HEK293 (cell line): ENCODE data around the gene DIP2C.

Experiments used
- CTCF ChIA-PET: fragments of 350-600 bp; formaldehyde crosslinking; extraction: SDS; loops from one replicate; lab custom pipeline; 2021; ENCODE audit warnings: antibody characterized with exemption; lab: Yijun Ruan, JAX
- POLR2A ChIA-PET: fragments of 300-600 bp; formaldehyde crosslinking; extraction: SDS; loops from one replicate; lab custom pipeline; 2020; ENCODE audit warnings: antibody characterized with exemption, inconsistent platforms; lab: Yijun Ruan, JAX
- H3K27ac ChIP-seq: fragments of 200-500 bp; sonication (Bioruptor generic); 2 replicates; pipeline ENCODE4 v1.5.1; 2014; ENCODE audit warnings: low read depth, low read length, control low read depth, inconsistent platforms; ENCODE audit errors: extremely low read depth
- H3K36me3 ChIP-seq, 2 experiments: fragments of 200-500 bp in 1 of 2; sonication (Bioruptor generic) in 1 of 2; 1 replicate in 1 of 2; 2 replicates in 1 of 2; pipeline ENCODE4 v1.5.1; 2014 to 2017; ENCODE audit warnings: inconsistent platforms in 2 of 2, low read length in 2 of 2; ENCODE audit not compliant: control insufficient read depth in 2 of 2, insufficient read depth in 1 of 2
- H3K4me1 ChIP-seq: fragments of 200-500 bp; sonication (Bioruptor generic); 2 replicates; pipeline ENCODE4 v1.5.1; 2014; ENCODE audit warnings: mild to moderate bottlenecking, low read length, inconsistent platforms; ENCODE audit not compliant: control insufficient read depth, insufficient read depth
- H3K4me3 ChIP-seq: 2 replicates; pipeline ENCODE4 v1.5.1; 2011; ENCODE audit warnings: low read depth, mild to moderate bottlenecking, control low read depth, low read length, moderate library complexity
- H3K9me3 ChIP-seq: fragments of 200-500 bp; sonication (Bioruptor generic); 2 replicates; pipeline ENCODE4 v1.5.1; 2014; ENCODE audit warnings: low read depth, low read length, inconsistent platforms; ENCODE audit not compliant: control insufficient read depth, insufficient read depth
- FEZF1 ChIP-seq: fragments of 450-650 bp; formaldehyde crosslinking; IDR thresholded peaks from 2 replicates; pipeline ENCODE4 v1.5.1; 2016; ENCODE audit warnings: missing biosample characterization, missing genetic modification characterization
- HOXA7 ChIP-seq: sonication (generic); formaldehyde crosslinking; IDR thresholded peaks from 2 replicates; pipeline ENCODE4 v1.8.1; 2022; ENCODE audit warnings: missing genetic modification reagents, borderline replicate concordance
- MYNN ChIP-seq: fragments of 450-650 bp; formaldehyde crosslinking; IDR thresholded peaks from 2 replicates; pipeline ENCODE4 v1.5.1; 2016; ENCODE audit warnings: missing biosample characterization, missing genetic modification characterization, borderline replicate concordance
- SP3 ChIP-seq: fragments of 450-650 bp; formaldehyde crosslinking; IDR thresholded peaks from 2 replicates; pipeline ENCODE4 v1.5.1; 2016; ENCODE audit warnings: missing biosample characterization, missing genetic modification characterization
- SP7 ChIP-seq: fragments of 450-650 bp; formaldehyde crosslinking; IDR thresholded peaks from 2 replicates; pipeline ENCODE4 v1.5.1; 2016; ENCODE audit warnings: missing biosample characterization, missing genetic modification characterization
- YY2 ChIP-seq: fragments of 450-650 bp; formaldehyde crosslinking; IDR thresholded peaks from 2 replicates; pipeline ENCODE4 v1.5.1; 2016; ENCODE audit warnings: missing biosample characterization, missing genetic modification characterization
- ZBTB1 ChIP-seq: fragments of 450-650 bp; formaldehyde crosslinking; IDR thresholded peaks from 2 replicates; pipeline ENCODE4 v1.5.1; 2016; ENCODE audit warnings: missing biosample characterization, missing genetic modification characterization
- ZBTB49 ChIP-seq: fragments of 450-650 bp; formaldehyde crosslinking; IDR thresholded peaks from 2 replicates; pipeline ENCODE4 v1.5.1; 2016; ENCODE audit warnings: missing biosample characterization, missing genetic modification characterization, low read depth
- ZNF10 ChIP-seq: fragments of 450-650 bp; formaldehyde crosslinking; IDR thresholded peaks from 2 replicates; pipeline ENCODE4 v1.5.1; 2017; ENCODE audit warnings: missing biosample characterization, missing genetic modification characterization
- ZNF174 ChIP-seq: fragments of 450-650 bp; formaldehyde crosslinking; IDR thresholded peaks from 2 replicates; pipeline ENCODE4 v1.5.0; 2017; ENCODE audit warnings: missing biosample characterization, mild to moderate bottlenecking, missing genetic modification characterization
- ZNF184 ChIP-seq: fragments of 450-650 bp; IDR thresholded peaks from 2 replicates; pipeline ENCODE4 v1.5.1; 2018; ENCODE audit warnings: missing biosample characterization, mild to moderate bottlenecking, missing genetic modification characterization
- ZNF221 ChIP-seq: fragments of 450-650 bp; formaldehyde crosslinking; IDR thresholded peaks from 2 replicates; pipeline ENCODE4 v1.5.1; 2017; ENCODE audit warnings: missing biosample characterization, missing genetic modification characterization, borderline replicate concordance
- ZNF24 ChIP-seq: fragments of 450-650 bp; formaldehyde crosslinking; IDR thresholded peaks from 2 replicates; pipeline ENCODE4 v1.5.1; 2016; ENCODE audit warnings: missing biosample characterization, missing genetic modification characterization
- ZNF266 ChIP-seq: fragments of 450-650 bp; formaldehyde crosslinking; IDR thresholded peaks from 2 replicates; pipeline ENCODE4 v1.5.1; 2016; ENCODE audit warnings: missing biosample characterization, missing genetic modification characterization, low read depth
- ZNF292 ChIP-seq: fragments of 450-650 bp; formaldehyde crosslinking; IDR thresholded peaks from 2 replicates; pipeline ENCODE4 v1.5.1; 2016; ENCODE audit warnings: low read depth, missing biosample characterization, missing genetic modification characterization, borderline replicate concordance
- ZNF302 ChIP-seq: fragments of 450-650 bp; formaldehyde crosslinking; IDR thresholded peaks from 2 replicates; pipeline ENCODE4 v1.5.1; 2016; ENCODE audit warnings: missing biosample characterization, missing genetic modification characterization, low read depth
- ZNF311 ChIP-seq: fragments of 450-650 bp; formaldehyde crosslinking; IDR thresholded peaks from 2 replicates; pipeline ENCODE4 v1.5.1; 2017; ENCODE audit warnings: missing biosample characterization, missing genetic modification characterization, borderline replicate concordance
- ZNF350 ChIP-seq: fragments of 450-650 bp; formaldehyde crosslinking; IDR thresholded peaks from 2 replicates; pipeline ENCODE4 v1.5.0; 2017; ENCODE audit warnings: missing biosample characterization, mild to moderate bottlenecking, missing genetic modification characterization
- ZNF404 ChIP-seq: fragments of 450-650 bp; formaldehyde crosslinking; IDR thresholded peaks from 2 replicates; pipeline ENCODE4 v1.5.1; 2017; ENCODE audit warnings: missing biosample characterization, missing genetic modification characterization
- ZNF426 ChIP-seq: fragments of 450-650 bp; formaldehyde crosslinking; IDR thresholded peaks from 2 replicates; pipeline ENCODE4 v1.5.1; 2017; ENCODE audit warnings: missing biosample characterization, missing genetic modification characterization, mild to moderate bottlenecking, inconsistent platforms, moderate library complexity
- ZNF596 ChIP-seq: fragments of 450-650 bp; IDR thresholded peaks from 2 replicates; pipeline ENCODE4 v1.5.0; 2018; ENCODE audit warnings: missing biosample characterization, mild to moderate bottlenecking, missing genetic modification characterization, moderate library complexity
- ZNF658 ChIP-seq: fragments of 450-650 bp; formaldehyde crosslinking; IDR thresholded peaks from 2 replicates; pipeline ENCODE4; 2016; ENCODE audit warnings: missing biosample characterization, missing genetic modification characterization
- ZNF670 ChIP-seq: fragments of 450-650 bp; formaldehyde crosslinking; IDR thresholded peaks from 2 replicates; pipeline ENCODE4 v1.5.1; 2016; ENCODE audit warnings: missing biosample characterization, missing genetic modification characterization, low read depth
- ZNF777 ChIP-seq: fragments of 450-650 bp; formaldehyde crosslinking; IDR thresholded peaks from 2 replicates; pipeline ENCODE4 v1.5.1; 2017; ENCODE audit warnings: missing biosample characterization, missing genetic modification characterization, borderline replicate concordance
- ZNF830 ChIP-seq: fragments of 450-650 bp; IDR thresholded peaks from 2 replicates; pipeline ENCODE4 v1.5.0; 2018; ENCODE audit warnings: missing biosample characterization, missing genetic modification characterization, low read depth, mild to moderate bottlenecking, moderate library complexity
- ZNF837 ChIP-seq: fragments of 450-650 bp; formaldehyde crosslinking; IDR thresholded peaks from 2 replicates; pipeline ENCODE4 v1.5.1; 2016; ENCODE audit warnings: missing biosample characterization, missing genetic modification characterization
- TF ChIP-seq, protein P1 (sequence below): fragments of 450-650 bp; formaldehyde crosslinking; IDR thresholded peaks from 2 replicates; pipeline ENCODE4 v1.5.1; 2017; ENCODE audit warnings: missing biosample characterization, mild to moderate bottlenecking, missing genetic modification characterization, moderate library complexity
- TF ChIP-seq, protein P2 (sequence below): fragments of 450-650 bp; formaldehyde crosslinking; IDR thresholded peaks from 2 replicates; pipeline ENCODE4 v1.5.1; 2017; ENCODE audit warnings: missing biosample characterization, missing genetic modification characterization
- TF ChIP-seq, protein P3 (sequence below): sonication (generic); formaldehyde crosslinking; IDR thresholded peaks from 2 replicates; pipeline ENCODE4 v1.8.1; 2022; ENCODE audit warnings: mild to moderate bottlenecking, moderate library complexity, missing genetic modification reagents

DIP2C gene

DNA sequence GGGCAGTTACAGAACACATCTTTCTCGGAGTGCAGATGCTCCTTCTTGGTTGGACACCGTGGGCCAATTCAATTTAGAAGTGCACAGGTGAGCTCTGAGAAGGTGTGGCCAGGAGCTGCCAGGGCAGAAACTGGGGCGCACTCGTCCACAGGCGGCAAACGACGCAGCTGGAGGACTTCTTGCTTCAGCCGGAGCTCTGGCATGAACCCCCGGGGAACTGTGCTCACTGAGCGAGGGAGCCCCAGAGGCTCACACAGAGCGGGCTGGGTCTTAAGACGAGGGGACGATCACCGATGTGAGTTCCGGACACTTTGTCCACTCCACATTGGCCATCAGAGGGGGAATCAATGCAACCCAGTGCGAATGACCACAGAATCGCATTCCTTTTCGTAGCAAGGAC, 413.8 kb downstream of the DIP2C start:
- peaks cover 0 to 37% of the 10 kb centered on the region in 2 experiments; a peak in 1 of 3 replicates for H3K36me3 ChIP-seq
- no peak overlapping the region for H3K4me3 ChIP-seq
- H3K9me3 ChIP-seq = no peaks in the 10 kb centered on the region
- POLR2A ChIA-PET = no interaction called here
- TF ChIP-seq HOXA7 (no peak), ZNF311 (tag by site-specific recombination) (no peak), ZNF302 (tag by site-specific recombination) (no peak), SP3 (no peak), ZNF426 (tag by site-specific recombination) (no peak), ZNF184 (no peak), ZNF404 (tag by site-specific recombination) (no peak), ZNF174 (tag by site-specific recombination) (no peak), ZNF221 (tag by site-specific recombination) (no peak), ZNF777 (no peak), ZNF596 (tag by site-specific recombination) (no peak), ZNF658 (no peak), ZNF350 (tag by site-specific recombination) (no peak), SP7 (no peak), ZNF670 (tag by site-specific recombination) (no peak), ZNF292 (tag by site-specific recombination) (no peak), ZBTB1 (tag by site-specific recombination) (no peak)
- CTCF ChIA-PET = no interaction called here
- H3K27ac ChIP-seq = no peak overlapping the region
- peaks cover 2% of the 10 kb centered on the region; the same call in 1 of the 2 replicates for H3K4me1 ChIP-seq

- Histone ChIP-seq H3K4me1 (peaks cover 2% of the 10 kb centered on the region; the same call in 1 of the 2 replicates), H3K4me3 (no peak overlapping the region), H3K36me3 (peaks cover 0 to 29% of the 10 kb centered on the region in 2 experiments; a peak in 1 of 3 replicates), H3K27ac (no peak overlapping the region), H3K9me3 (no peaks in the 10 kb centered on the region)
- TF ChIP-seq YY2 (tag by site-specific recombination) (no peak), HOXA7 (no peak), ZNF311 (tag by site-specific recombination) (no peak), ZNF837 (no peak)
- ChIA-PET CTCF (no interaction called here), POLR2A (no interaction called here)
Observed at GRCh38 chr10:274866-275265, 414.6 kb downstream of the DIP2C start.

- H3K4me3 ChIP-seq = no peak overlapping the region
- H3K27ac ChIP-seq = no peak overlapping the region
- peaks cover 0 to 16% of the 10 kb centered on the region in 2 experiments; a peak in 1 of 3 replicates for H3K36me3 ChIP-seq
- CTCF ChIA-PET = no interaction called here
- H3K4me1 ChIP-seq = peaks cover 2% of the 10 kb centered on the region; the same call in 1 of the 2 replicates
- POLR2A ChIA-PET = no interaction called here
- H3K9me3 ChIP-seq = no peaks in the 10 kb centered on the region
- TF ChIP-seq ZNF266 = no peak
- no peak for TF ChIP-seq ZNF24 (tag by site-specific recombination)
- TF ChIP-seq, protein P1, sequence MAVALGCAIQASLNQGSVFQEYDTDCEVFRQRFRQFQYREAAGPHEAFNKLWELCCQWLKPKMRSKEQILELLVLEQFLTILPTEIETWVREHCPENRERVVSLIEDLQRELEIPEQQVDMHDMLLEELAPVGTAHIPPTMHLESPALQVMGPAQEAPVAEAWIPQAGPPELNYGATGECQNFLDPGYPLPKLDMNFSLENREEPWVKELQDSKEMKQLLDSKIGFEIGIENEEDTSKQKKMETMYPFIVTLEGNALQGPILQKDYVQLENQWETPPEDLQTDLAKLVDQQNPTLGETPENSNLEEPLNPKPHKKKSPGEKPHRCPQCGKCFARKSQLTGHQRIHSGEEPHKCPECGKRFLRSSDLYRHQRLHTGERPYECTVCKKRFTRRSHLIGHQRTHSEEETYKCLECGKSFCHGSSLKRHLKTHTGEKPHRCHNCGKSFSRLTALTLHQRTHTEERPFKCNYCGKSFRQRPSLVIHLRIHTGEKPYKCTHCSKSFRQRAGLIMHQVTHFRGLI (tag by site-specific recombination) = no peak
- no peak for TF ChIP-seq ZNF777
- TF ChIP-seq, protein P2, sequence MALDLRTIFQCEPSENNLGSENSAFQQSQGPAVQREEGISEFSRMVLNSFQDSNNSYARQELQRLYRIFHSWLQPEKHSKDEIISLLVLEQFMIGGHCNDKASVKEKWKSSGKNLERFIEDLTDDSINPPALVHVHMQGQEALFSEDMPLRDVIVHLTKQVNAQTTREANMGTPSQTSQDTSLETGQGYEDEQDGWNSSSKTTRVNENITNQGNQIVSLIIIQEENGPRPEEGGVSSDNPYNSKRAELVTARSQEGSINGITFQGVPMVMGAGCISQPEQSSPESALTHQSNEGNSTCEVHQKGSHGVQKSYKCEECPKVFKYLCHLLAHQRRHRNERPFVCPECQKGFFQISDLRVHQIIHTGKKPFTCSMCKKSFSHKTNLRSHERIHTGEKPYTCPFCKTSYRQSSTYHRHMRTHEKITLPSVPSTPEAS (tag by site-specific recombination) = no peak
- TF ChIP-seq MYNN (tag by site-specific recombination) = no peak
- no peak for TF ChIP-seq ZNF10 (tag by site-specific recombination)
- TF ChIP-seq FEZF1 (tag by site-specific recombination) = no peak
- TF ChIP-seq, protein P3, sequence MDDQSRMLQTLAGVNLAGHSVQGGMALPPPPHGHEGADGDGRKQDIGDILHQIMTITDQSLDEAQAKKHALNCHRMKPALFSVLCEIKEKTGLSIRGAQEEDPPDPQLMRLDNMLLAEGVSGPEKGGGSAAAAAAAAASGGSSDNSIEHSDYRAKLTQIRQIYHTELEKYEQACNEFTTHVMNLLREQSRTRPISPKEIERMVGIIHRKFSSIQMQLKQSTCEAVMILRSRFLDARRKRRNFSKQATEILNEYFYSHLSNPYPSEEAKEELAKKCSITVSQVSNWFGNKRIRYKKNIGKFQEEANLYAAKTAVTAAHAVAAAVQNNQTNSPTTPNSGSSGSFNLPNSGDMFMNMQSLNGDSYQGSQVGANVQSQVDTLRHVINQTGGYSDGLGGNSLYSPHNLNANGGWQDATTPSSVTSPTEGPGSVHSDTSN (CRISPR knock-in tag) = no peak
- TF ChIP-seq ZNF830 (tag by site-specific recombination) = no peak
- no peak for TF ChIP-seq ZBTB49 (tag by site-specific recombination)
Observed at GRCh38 chr10:273088-273487, 416.4 kb downstream of the DIP2C start.
